Testis (tissue), 2 donors: ENCODE data around the gene MRE11.

Source experiments
- CTCF ChIP-seq, 3 experiments: fragments of 450-650 bp in 2 of 3; fragments of 200-600 bp in 1 of 3; sonication (generic) in 1 of 3; IDR thresholded peaks; one replicate each; pipeline ENCODE4 v1.5.1; 2016 to 2019; ENCODE audit warnings: antibody characterized with exemption in 3 of 3, mild to moderate bottlenecking in 2 of 3, moderate library complexity in 1 of 3
- POLR2A ChIP-seq: fragments of 450-650 bp; IDR thresholded peaks from one replicate; pipeline ENCODE4 v1.6.1; 2017; ENCODE audit warnings: antibody characterized with exemption, mild to moderate bottlenecking, moderate library complexity

GRCh38 chr11:94511932-94512781 lies 18.5 kb upstream of the MRE11 start, which contains the start of gene C11orf97:
- TF ChIP-seq POLR2A (no peak), CTCF (IDR thresholded peaks at IDR 0.05) (no peak)
